Measurements from ENCODE around the gene RHOBTB1. TPM values are rescaled to one million over a fixed set of nuclear protein-coding genes. Genes with fewer than 3 reads are reported as not detected.

Gene RHOBTB1
- total RNA-seq, 1 donor, result 15.8 TPM

GRCh38 chr10:60943316-60944057, 498 bp downstream of the RHOBTB1 start:
- DNase-seq (ENCODE audit: low read depth), result peak; percentile 39
- peak overlapping the region; percentile 79 for H3K4me3 ChIP-seq (ENCODE audit: low read depth, low read length)
- TF ChIP-seq CTCF (IDR thresholded peaks at IDR 0.05; ENCODE audit: insufficient read depth, low read length), result no peak

DNA sequence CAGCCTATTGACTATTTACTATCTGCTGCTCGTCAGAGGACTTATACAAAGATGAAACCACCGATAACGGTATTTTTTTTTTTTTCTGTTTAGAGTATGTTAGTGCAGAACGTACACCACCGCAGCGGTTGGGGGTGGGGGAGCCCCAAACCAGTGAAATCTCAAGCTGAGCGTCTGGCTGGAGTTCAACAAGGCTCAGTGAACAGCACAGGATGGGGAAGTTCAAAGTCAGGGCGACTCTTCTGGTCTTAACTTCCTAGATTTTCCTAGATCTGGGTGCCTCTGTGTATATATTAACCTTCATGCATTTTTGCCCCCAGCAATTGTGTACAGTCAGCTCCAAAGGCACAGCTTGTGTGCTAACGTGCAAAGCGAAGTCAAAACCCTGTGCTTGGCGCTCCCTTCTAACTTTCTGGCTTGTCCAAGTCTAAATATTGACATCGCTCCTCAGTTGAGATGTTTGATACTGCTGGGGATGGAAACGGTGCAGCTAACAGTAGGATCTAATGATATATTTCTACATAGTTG, 1.1 kb downstream of the RHOBTB1 start:
- peak; percentile 28 for DNase-seq (ENCODE audit: low read depth)
- TF ChIP-seq CTCF (IDR thresholded peaks at IDR 0.05; ENCODE audit: insufficient read depth, low read length), result no peak
- H3K4me3 ChIP-seq (ENCODE audit: low read depth, low read length), result peak overlapping the region; percentile 79

DNA sequence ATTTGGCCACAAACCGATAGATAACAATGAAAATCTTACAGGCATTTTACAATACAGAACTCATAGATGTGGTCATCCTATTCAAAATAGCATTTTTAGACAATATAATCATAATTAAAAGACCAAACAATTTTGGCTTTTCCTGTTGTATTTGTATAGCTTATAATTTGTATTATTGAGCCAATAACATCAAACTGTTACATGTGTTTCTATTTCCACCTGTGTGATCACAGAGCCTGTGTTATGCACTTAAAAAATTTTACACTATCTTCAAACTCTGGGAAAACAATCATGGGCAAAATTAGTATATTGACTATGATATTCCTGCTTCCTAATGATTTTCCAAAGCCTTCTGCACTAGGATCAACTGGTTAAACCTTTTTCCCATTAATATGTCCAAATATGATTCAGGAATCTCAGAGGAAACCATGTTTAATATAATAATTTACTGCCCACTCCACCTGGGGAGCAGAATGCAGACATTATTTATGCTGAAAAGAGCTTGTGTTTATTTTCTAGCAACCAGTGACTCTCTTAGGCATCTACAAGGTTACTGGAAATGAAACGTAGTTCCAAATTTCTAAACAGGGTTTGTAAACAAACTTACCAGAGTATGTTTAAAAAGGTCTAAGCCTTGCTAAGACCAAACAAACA, 1.7 kb downstream of the RHOBTB1 start:
- TF ChIP-seq CTCF (IDR thresholded peaks at IDR 0.05; ENCODE audit: insufficient read depth, low read length), result no peak
- DNase-seq (ENCODE audit: low read depth), result no peak
- H3K4me3 ChIP-seq (ENCODE audit: low read depth, low read length), result peak overlapping the region; percentile 79

DNA sequence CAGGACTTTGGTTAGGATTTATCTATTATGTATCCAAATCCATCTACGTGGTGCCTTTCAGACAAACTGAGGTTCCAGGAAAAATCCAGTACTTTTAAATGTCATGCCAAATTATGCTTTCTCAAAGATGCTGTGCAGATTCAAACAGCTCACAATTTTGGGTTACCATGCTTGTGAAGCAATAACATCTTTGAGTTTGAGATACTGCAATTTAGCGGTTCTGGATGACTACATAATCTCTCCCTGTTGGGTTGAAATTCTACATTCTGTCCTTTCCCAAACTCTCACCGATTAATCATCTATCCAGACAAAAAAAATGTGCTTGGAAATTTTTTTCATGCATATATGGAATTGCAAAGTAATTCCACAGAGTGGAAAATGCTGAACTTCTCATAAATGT, 3.5 kb downstream of the RHOBTB1 start:
- no peak overlapping the region for H3K4me3 ChIP-seq (ENCODE audit: low read depth, low read length)
- peak; percentile 71 for DNase-seq (ENCODE audit: low read depth)
- TF ChIP-seq CTCF (IDR thresholded peaks at IDR 0.05; ENCODE audit: insufficient read depth, low read length), result no peak

DNA sequence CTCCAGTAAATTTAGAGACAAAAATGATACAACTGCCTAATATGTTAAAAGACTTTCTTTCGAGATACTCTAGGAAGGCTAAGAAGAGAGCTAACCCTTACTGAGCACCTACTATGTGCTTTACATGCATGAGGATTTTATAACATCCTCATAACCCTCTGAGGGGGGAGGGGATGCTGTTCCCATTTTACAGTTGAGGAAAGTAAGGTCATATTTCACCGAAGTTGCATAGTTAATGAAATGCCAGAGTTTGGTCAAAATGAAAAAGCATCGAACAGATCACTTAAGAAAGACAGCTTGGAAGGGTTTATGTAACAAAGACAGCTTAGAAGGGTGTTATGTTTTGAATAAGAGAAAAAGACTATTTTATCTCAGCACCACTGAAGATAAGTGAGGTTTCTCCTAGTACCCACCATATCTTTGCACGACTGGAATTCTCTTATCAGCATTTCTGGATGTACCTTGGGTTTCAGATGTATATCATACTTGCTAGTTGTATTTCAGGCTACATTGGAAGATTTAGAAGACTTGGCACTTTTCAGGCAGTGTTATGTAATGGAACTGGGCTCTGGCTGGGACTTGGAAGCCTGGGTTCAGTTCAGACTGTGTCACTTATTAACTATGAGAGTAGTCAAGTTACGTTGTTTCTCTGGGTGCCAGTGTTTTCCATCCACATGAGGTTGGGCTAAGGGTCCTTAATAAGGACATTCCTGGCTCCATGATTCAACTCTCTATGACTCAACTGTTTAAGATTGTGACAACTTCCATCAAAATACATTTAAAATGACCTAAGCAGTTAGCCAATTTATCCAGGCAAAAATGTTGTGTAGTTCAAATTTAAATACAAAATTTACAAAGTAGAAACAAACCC, 6.0 kb downstream of the RHOBTB1 start:
- TF ChIP-seq CTCF (IDR thresholded peaks at IDR 0.05; ENCODE audit: insufficient read depth, low read length), result no peak
- DNase-seq (ENCODE audit: low read depth), result peak; percentile 67
- H3K4me3 ChIP-seq (ENCODE audit: low read depth, low read length), result no peak overlapping the region

- DNase-seq (ENCODE audit: low read depth), result no peak
- TF ChIP-seq CTCF (IDR thresholded peaks at IDR 0.05; ENCODE audit: insufficient read depth, low read length), result no peak
- H3K4me3 ChIP-seq (ENCODE audit: low read depth, low read length), result no peak overlapping the region
These were observed 7.0 kb downstream of the RHOBTB1 start for GRCh38 chr10:60937022-60937421.
